GM12874 (cell line): ENCODE results near the gene QKI.

Source experiments
- TF ChIP-seq, protein P1 (sequence below): IDR thresholded peaks from 2 replicates; pipeline ENCODE4 v1.5.1; 2011; ENCODE audit warnings: low read depth, mild to moderate bottlenecking, control low read depth, low read length, moderate library complexity; ENCODE audit not compliant: insufficient read depth

Gene QKI

DNA sequence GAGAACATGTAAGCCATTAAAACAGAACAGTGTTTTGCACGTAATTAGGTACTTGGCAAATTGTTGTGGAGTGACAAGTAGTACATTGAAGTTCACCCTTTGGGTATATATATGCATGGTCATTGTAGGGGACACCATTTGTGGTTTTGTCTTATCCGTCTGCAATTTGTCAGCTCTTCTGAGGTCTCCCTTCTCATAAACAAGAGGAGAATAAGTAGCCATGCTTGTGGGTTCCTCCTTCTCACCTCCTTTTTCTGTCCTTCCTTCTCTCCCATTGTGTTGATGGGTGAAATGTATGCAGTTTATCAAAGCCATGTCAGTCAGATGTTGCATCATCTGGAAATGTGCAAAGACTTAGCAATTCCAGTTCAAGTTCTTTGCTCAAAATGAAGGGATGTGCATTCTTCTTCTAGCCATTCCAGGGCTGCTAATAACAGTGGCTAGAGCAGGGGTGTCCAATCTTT, 70.9 kb downstream of the QKI start:
- TF ChIP-seq, protein P1, sequence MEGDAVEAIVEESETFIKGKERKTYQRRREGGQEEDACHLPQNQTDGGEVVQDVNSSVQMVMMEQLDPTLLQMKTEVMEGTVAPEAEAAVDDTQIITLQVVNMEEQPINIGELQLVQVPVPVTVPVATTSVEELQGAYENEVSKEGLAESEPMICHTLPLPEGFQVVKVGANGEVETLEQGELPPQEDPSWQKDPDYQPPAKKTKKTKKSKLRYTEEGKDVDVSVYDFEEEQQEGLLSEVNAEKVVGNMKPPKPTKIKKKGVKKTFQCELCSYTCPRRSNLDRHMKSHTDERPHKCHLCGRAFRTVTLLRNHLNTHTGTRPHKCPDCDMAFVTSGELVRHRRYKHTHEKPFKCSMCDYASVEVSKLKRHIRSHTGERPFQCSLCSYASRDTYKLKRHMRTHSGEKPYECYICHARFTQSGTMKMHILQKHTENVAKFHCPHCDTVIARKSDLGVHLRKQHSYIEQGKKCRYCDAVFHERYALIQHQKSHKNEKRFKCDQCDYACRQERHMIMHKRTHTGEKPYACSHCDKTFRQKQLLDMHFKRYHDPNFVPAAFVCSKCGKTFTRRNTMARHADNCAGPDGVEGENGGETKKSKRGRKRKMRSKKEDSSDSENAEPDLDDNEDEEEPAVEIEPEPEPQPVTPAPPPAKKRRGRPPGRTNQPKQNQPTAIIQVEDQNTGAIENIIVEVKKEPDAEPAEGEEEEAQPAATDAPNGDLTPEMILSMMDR = no peak

DNA sequence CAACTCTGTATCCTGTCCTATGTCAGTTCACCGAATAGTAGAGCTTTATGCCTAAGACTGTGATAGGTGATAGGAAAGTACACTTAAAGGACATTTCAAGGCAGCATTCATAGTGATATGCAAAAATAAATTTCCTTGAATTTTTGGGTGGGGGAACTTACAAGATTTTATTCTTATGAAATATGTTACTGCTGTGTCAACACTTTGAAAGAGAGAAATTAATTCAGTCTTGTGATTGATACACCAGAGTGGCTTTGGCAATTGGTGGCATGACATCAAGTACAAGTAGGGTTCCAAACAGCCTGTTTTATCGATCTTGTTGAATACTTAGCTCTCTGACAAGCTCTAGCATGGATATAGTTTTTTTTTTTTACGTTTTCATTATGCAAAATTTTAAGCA, 72.3 kb downstream of the QKI start:
- TF ChIP-seq, protein P1 = no peak

DNA sequence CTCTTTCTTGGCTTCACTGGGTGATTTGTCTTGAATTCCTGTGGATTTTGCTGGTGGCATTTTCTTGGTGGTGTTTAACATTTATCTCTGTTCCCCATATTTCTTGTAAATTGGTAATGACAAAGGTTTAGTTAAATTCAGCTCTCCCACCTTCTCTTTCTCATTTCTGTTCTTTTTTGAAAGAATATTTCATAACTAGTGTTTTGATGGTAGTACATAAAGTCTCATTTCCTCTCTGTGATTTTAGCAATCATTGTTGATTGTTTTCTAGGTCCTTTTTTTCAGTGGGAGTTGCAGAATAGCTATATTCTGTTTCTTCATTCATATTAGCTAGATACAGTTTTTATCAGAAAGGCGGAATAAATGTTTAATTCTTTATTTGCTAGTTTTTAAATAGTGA, 73.1 kb downstream of the QKI start:
- TF ChIP-seq, protein P1 = no peak

DNA sequence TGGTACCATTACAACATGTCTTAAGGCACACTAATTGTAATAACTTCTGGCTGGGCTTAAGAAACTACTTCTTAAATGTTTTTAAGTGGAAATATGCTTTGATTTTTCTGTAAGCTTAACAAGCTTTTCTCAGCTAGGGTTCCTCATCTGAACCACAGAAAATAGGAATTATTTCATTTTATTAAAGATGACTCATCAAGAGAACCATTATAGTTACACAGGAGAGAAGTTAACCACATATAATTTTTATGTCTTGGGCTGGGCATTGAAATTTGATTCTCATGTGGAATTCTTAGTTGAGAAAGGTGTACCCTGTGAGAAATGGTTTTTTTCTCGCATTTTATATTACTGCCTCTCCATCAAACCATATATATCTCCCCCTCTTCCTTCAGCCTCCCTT, 75.1 kb downstream of the QKI start:
- TF ChIP-seq, protein P1 = no peak

DNA sequence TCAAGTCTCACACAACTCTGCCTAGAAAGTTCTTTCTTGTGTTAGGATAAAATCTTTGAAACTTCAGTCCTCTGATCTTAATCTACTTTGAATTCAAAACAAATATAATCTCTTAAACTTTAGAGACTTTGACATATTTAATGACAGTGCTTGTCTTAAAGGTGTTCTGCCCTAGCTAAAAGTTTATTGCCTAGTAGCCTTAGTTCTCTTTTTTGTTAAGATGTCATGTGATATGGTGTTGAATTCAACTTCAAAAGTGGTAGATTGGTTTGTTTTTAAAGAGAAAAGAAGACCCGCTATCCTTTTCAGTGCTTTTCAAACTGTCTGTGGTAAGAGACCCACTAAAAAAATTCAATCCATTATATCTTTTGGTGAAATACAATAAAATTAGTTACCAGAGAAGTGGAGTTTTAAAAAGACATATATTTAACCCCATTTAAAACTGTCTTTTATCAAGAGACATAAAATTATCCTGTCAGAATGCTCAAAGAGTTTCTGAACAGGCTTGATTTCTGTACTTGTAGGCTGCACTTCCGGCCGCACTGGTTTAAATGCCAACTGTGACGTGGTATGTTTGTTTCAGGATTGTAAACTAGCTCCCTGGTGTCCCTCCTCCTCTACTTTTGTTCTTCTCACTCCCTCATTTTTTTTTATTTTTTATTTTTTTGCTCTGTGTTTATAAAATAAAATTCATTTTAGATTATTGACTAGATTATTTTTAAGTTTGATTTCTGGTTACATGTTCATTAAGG, 76.5 kb downstream of the QKI start:
- TF ChIP-seq, protein P1 = no peak

DNA sequence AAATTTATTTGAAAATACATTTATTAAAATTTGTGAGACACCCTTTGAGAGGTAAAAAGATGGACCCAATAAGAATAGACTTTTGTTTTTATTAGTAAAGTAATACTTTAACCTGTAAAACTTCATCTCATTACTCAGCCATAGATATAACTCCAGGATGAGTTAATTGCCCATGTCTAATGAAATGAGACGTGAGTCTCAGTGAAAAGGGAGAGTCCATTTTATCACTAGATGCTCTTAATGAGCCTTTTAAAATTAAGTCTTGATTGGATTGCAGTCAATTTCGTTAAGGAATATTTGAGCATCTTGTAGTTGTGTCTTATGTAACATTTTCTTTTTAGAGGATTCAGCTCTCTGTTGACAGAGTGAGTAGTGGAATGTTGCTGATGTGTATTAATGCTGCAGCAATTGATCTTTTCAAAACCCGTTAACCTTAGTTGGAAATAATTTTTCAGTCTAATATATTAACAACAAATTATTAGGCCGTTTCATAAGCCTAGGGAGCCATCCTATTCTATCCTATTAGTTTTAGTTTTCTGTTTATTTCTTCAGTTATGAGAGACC, 77.3 kb downstream of the QKI start:
- TF ChIP-seq, protein P1 = no peak

DNA sequence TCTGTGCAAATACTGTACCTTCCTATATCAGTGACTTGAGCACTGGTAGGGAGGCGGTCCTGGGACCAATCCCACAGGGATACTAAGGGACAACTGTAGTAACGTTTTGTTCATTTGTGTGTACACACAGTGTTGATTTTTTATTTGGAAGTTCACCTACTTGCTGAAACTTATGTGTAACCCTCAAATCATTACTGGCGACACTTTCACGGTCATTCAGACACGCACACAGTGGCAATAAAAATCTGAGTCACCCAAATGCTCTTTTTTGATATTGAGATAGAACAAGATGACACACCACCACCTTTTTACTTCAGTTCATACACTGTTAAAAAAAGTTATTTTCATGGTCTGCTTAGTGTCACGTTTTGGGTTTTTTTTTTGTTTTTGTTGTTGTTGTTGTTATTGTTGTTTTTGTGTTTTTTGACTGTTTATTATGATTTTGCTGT, 79.8 kb downstream of the QKI start:
- TF ChIP-seq, protein P1 = no peak
